B cell (primary cell): ENCODE measurements around the gene RASGRP4. TPM values are rescaled to one million over a fixed set of nuclear protein-coding genes. Genes with fewer than 3 reads are reported as not detected.

Experiments used
- ATAC-seq: fragments of 200-7000 bp; cut with Tn5 transposase; one replicate; pipeline ENCODE4 v1.10.0; 2021; ENCODE audit warnings: low read depth, mild to moderate bottlenecking, moderate number of reproducible peaks, moderate library complexity
- CTCF ChIA-PET: fragments of 350-600 bp; sonication (Branson Sonifier 250); formaldehyde crosslinking; loops from one replicate; lab custom pipeline; 2021; ENCODE audit warnings: antibody characterized with exemption, inconsistent platforms; lab: Charles Lee
- POLR2A ChIA-PET: fragments of 350-600 bp; sonication (Branson Sonifier 250); formaldehyde crosslinking; loops from one replicate; lab custom pipeline; 2021; ENCODE audit warnings: antibody characterized with exemption; lab: Charles Lee
- DNase-seq: peaks from one replicate; pipeline ENCODE4 v3.0.0; 2013
- H2AFZ ChIP-seq: 2 replicates; pipeline ENCODE4 v1.6.1; 2012; ENCODE audit warnings: mild to moderate bottlenecking, low read depth, low read length; ENCODE audit not compliant: insufficient read depth, poor library complexity, severe bottlenecking
- H3K27ac ChIP-seq, 2 donors: 1 replicate in 1 of 2; 2 replicates in 1 of 2; pipeline ENCODE4 v1.5.1; 2012 to 2013; ENCODE audit warnings: low read length in 2 of 2, mild to moderate bottlenecking in 2 of 2, moderate library complexity in 1 of 2
- H3K27me3 ChIP-seq, 4 experiments: fragments of 200-600 bp in 1 of 4; sonication (generic) in 1 of 4; replicated peaks in 1 of 4; 1 replicate in 2 of 4; 2 replicates in 2 of 4; pipeline versions ENCODE4 v1.6.1 to v1.7.0; 2013 to 2016; ENCODE audit warnings: low read length in 3 of 4, mild to moderate bottlenecking in 2 of 4, mixed read lengths in 1 of 4, moderate library complexity in 1 of 4; ENCODE audit not compliant: insufficient read depth in 4 of 4, control insufficient read depth in 3 of 4; ENCODE audit errors: control extremely low read depth in 1 of 4
- H3K36me3 ChIP-seq, 2 experiments: replicated peaks in 1 of 2; 1 replicate in 1 of 2; 2 replicates in 1 of 2; pipeline versions ENCODE4 v1.6.1 to v1.7.1; 2013; ENCODE audit warnings: low read length in 1 of 2; ENCODE audit not compliant: insufficient read depth in 2 of 2, control insufficient read depth in 1 of 2; ENCODE audit errors: control extremely low read depth in 1 of 2, extremely low read depth in 1 of 2
- H3K4me1 ChIP-seq, 2 donors: fragments of 200-600 bp in 1 of 2; sonication (generic) in 1 of 2; 1 replicate in 1 of 2; 2 replicates in 1 of 2; pipeline versions ENCODE4 v1.5.1 to v1.6.1; 2013 to 2017; ENCODE audit warnings: low read length in 2 of 2; ENCODE audit not compliant: control insufficient read depth in 2 of 2, insufficient read depth in 2 of 2
- H3K4me2 ChIP-seq: replicated peaks from 2 replicates; pipeline ENCODE3; 2012; ENCODE audit warnings: mild to moderate bottlenecking, low read depth, low read length; ENCODE audit not compliant: poor library complexity, severe bottlenecking
- H3K4me3 ChIP-seq, 5 experiments: fragments of 200-600 bp in 1 of 5; sonication (generic) in 1 of 5; 1 replicate in 3 of 5; 2 replicates in 2 of 5; pipeline versions ENCODE4 v1.5.1 to v1.7.0; 2011 to 2016; ENCODE audit warnings: low read length in 4 of 5, mild to moderate bottlenecking in 4 of 5, low read depth in 2 of 5, control low read depth in 1 of 5, moderate library complexity in 1 of 5; ENCODE audit not compliant: insufficient read depth in 1 of 5; ENCODE audit errors: control extremely low read depth in 1 of 5, extremely low read depth in 1 of 5
- H3K79me2 ChIP-seq: fragments of 200-600 bp; sonication (generic); one replicate; pipeline ENCODE4 v1.6.0; 2016; ENCODE audit warnings: low read length; ENCODE audit not compliant: control insufficient read depth, insufficient read depth
- H3K9ac ChIP-seq: fragments of 200-600 bp; sonication (generic); 2 replicates; pipeline ENCODE4 v1.6.1; 2017; ENCODE audit warnings: mild to moderate bottlenecking, low read length, moderate library complexity
- H3K9me3 ChIP-seq, 3 donors: one replicate each; pipeline versions ENCODE4 v1.6.1 to v1.7.1; 2013; ENCODE audit warnings: low read length in 2 of 3; ENCODE audit not compliant: control insufficient read depth in 2 of 3, insufficient read depth in 1 of 3; ENCODE audit errors: control extremely low read depth in 1 of 3
- H4K20me1 ChIP-seq: 2 replicates; pipeline ENCODE4 v1.6.0; 2012; ENCODE audit warnings: mild to moderate bottlenecking, low read length; ENCODE audit not compliant: insufficient read depth, control insufficient read depth, poor library complexity, severe bottlenecking
- H3K27ac Mint-ChIP-seq: one replicate; pipeline ENCODE4 v1.8.0; 2021; ENCODE audit warnings: mixed read lengths
- H3K27me3 Mint-ChIP-seq: one replicate; pipeline ENCODE4 v1.8.0; 2021; ENCODE audit warnings: mixed read lengths
- H3K4me1 Mint-ChIP-seq: one replicate; pipeline ENCODE4 v1.8.0; 2021; ENCODE audit warnings: mixed read lengths
- H3K4me3 Mint-ChIP-seq: one replicate; pipeline ENCODE4 v1.8.0; 2021; ENCODE audit warnings: mixed read lengths
- H3K9me3 Mint-ChIP-seq: one replicate; pipeline ENCODE4 v1.8.0; 2022; ENCODE audit warnings: mixed read lengths; ENCODE audit not compliant: insufficient read depth
- CTCF ChIP-seq: fragments of 200-600 bp; IDR thresholded peaks from one replicate; pipeline ENCODE4 v1.8.0; 2022; ENCODE audit warnings: antibody characterized with exemption, mild to moderate bottlenecking
- EZH2 ChIP-seq: IDR thresholded peaks from 2 replicates; pipeline ENCODE4 v1.6.1; 2012; ENCODE audit warnings: borderline replicate concordance, low read depth, mild to moderate bottlenecking, moderate library complexity, low read length; ENCODE audit not compliant: insufficient read depth, poor library complexity, severe bottlenecking
- WGBS: methylation state at CpG from one replicate; pipeline ENCODE4 v1.1.5; 2013; ENCODE audit warnings: missing lambda C conversion rate; ENCODE audit not compliant: insufficient coverage; 5-methylcytosine and 5-hydroxymethylcytosine counted together
- intact Hi-C: fragments of 100-400 bp; cut with micrococcal nuclease; formaldehyde crosslinking; loops from one replicate; pipeline ENCODE4 v1.10.0; 2022
- polyA plus RNA-seq: library from polyadenylated mRNA; depleted of rRNA; stranded (reverse); fragments of >200 nt; gene quantifications from 2 replicates; pipeline ENCODE4 v1.2.3, GENCODE V29; 2012
- total RNA-seq, 2 donors: library from RNA; stranded (reverse); fragments of 120-200 nt in 1 of 2; gene quantifications; 1 replicate in 1 of 2; 2 replicates in 1 of 2; pipeline versions ENCODE4 v1.2.3 to v1.2.4, GENCODE V29; 2013 to 2022

RASGRP4 gene
- total and polyA plus RNA-seq, 2 donors (not counting 1 experiment from before 2014, with no cell fraction given) = 0.20 to 0.98 TPM

- ChIA-PET POLR2A (interaction anchor here (0.6 to 2.3 kb wide), 9 partner anchors 9 to 528 kb away, joined by 3 to 10 read pairs (median 4); partner anchors contain the start of genes EIF3K, GGN, MAP4K1 and PSMD8), CTCF (interaction anchor here (0.6 to 5.0 kb wide), 54 partner anchors 9 to 1970 kb away, joined by 3 to 90 read pairs (median 5); partner anchors contain the start of genes ACTN4, ECH1, EIF3K and GGN)
- peak overlapping the region; percentile 96 for H2AFZ ChIP-seq
- H3K9me3 ChIP-seq = peaks cover 0 to 3% (median 0%) of the 10 kb centered on the region in 3 donors
- no peaks in the 10 kb centered on the region for H4K20me1 ChIP-seq
- TF ChIP-seq EZH2 = no peak
- H3K4me3 ChIP-seq = peak overlapping the region; percentile 21 to 68 (median 45)
- peaks cover 5 to 14% of the 10 kb centered on the region in 2 donors for H3K4me1 ChIP-seq
- WGBS = 1% methylated on average over 11 of the region's 18 CpGs
- DNase-seq = no peak
- H3K4me2 ChIP-seq = peak overlapping the region; percentile 85
- peak overlapping the region; percentile 61 to 77 for H3K27ac ChIP-seq
- peaks cover 2 to 19% of the 10 kb centered on the region in 2 experiments for H3K36me3 ChIP-seq
- H3K27me3 ChIP-seq = peaks cover 0 to 25% (median 8%) of the 10 kb centered on the region in 4 experiments
- peaks cover 11% of the 10 kb centered on the region for H3K79me2 ChIP-seq
- H3K4me1 Mint-ChIP-seq = peaks cover 18% of the 10 kb centered on the region
- intact Hi-C loops = loop anchor here (1.0 to 5.0 kb wide), 6 partner anchors 16 to 925 kb away; partner anchors contain the start of gene ACTN4
- H3K9me3 Mint-ChIP-seq = no peaks in the 10 kb centered on the region
- no peak for ATAC-seq
- peaks cover 18% of the 10 kb centered on the region for H3K27me3 Mint-ChIP-seq
- H3K4me3 Mint-ChIP-seq = peak overlapping the region; percentile 94
- peak overlapping the region; percentile 94 for H3K27ac Mint-ChIP-seq
- H3K9ac ChIP-seq = peak overlapping the region; percentile 68
These were observed 23.4 kb downstream of the RASGRP4 start for GRCh38 chr19:38402623-38402966.

GRCh38 chr19:38401148-38401547 is 24.9 kb downstream of the RASGRP4 start:
- H3K27me3 Mint-ChIP-seq = peaks cover 31% of the 10 kb centered on the region
- CTCF ChIA-PET = interaction anchor here (3.9 kb wide), 1 partner anchor 114 kb away, joined by 31 read pairs; no protein-coding TSS in a partner anchor

More at GRCh38 chr19:38401148-38401547, 24.9 kb downstream of the RASGRP4 start:
- peaks cover 23% of the 10 kb centered on the region for H3K4me1 Mint-ChIP-seq
- ATAC-seq (no peak), DNase-seq (no peak)
- Histone ChIP-seq H3K27me3 (peaks cover 0 to 39% (median 13%) of the 10 kb centered on the region in 4 experiments), H3K4me1 (peaks cover 7 to 16% of the 10 kb centered on the region in 2 donors), H4K20me1 (no peaks in the 10 kb centered on the region), H3K36me3 (peaks cover 0 to 10% of the 10 kb centered on the region in 2 experiments), H3K4me3 (no peak overlapping the region), H3K4me2 (no peak overlapping the region), H3K79me2 (peaks cover 11% of the 10 kb centered on the region), H3K27ac (no peak overlapping the region), H3K9me3 (peaks cover 0 to 3% (median 0%) of the 10 kb centered on the region in 3 donors), H2AFZ (no peak overlapping the region), H3K9ac (no peak overlapping the region)
- intact Hi-C loops = loop anchor here (5.0 kb wide), 2 partner anchors 331 to 926 kb away; no protein-coding TSS in a partner anchor
- POLR2A ChIA-PET = interaction anchor here (0.7 kb wide), 1 partner anchor 237 kb away, joined by 3 read pairs; no protein-coding TSS in a partner anchor
- no peak overlapping the region for H3K4me3 Mint-ChIP-seq
- WGBS = no CpG with 5 or more reads among the region's 3 CpGs
- H3K9me3 Mint-ChIP-seq = no peaks in the 10 kb centered on the region
- TF ChIP-seq CTCF = no peak
- no peak for TF ChIP-seq EZH2
- H3K27ac Mint-ChIP-seq = no peak overlapping the region
